Testis (tissue), 2 donors: Measurements from ENCODE around the gene TEKT5.

Experiments
- CTCF ChIP-seq, 3 experiments: fragments of 450-650 bp in 2 of 3; fragments of 200-600 bp in 1 of 3; sonication (generic) in 1 of 3; IDR thresholded peaks; one replicate each; pipeline ENCODE4 v1.5.1; 2016 to 2019; ENCODE audit warnings: antibody characterized with exemption in 3 of 3, mild to moderate bottlenecking in 2 of 3, moderate library complexity in 1 of 3
- POLR2A ChIP-seq: fragments of 450-650 bp; IDR thresholded peaks from one replicate; pipeline ENCODE4 v1.6.1; 2017; ENCODE audit warnings: antibody characterized with exemption, mild to moderate bottlenecking, moderate library complexity

GRCh38 chr16:10605636-10606035 lies 89.1 kb downstream of the TEKT5 start:
- TF ChIP-seq POLR2A (no peak), CTCF (IDR thresholded peaks at IDR 0.05) (no peak)
